HFFc6 (cell line): ENCODE data around the gene GART. TPM values are rescaled to one million over a fixed set of nuclear protein-coding genes. Genes with fewer than 3 reads are reported as not detected.
A peak's percentile ranks its signal among the peaks of the same experiment; 100 is the strongest.

ENCODE experiments used
- DNase-seq: peaks from one replicate; pipeline ENCODE4 v3.0.0-alpha.2; 2018
- H3K27ac Mint-ChIP-seq: 2 replicates; pipeline ENCODE4 v1.8.0; 2020; ENCODE audit warnings: mild to moderate bottlenecking, mixed read lengths
- H3K27me3 Mint-ChIP-seq: 2 replicates; pipeline ENCODE4 v1.8.0; 2021; ENCODE audit warnings: mild to moderate bottlenecking, moderate library complexity, mixed read lengths; ENCODE audit not compliant: insufficient read depth
- H3K36me3 Mint-ChIP-seq: 2 replicates; pipeline ENCODE4 v1.8.0; 2021; ENCODE audit warnings: low read depth, mixed read lengths
- H3K4me1 Mint-ChIP-seq: 2 replicates; pipeline ENCODE4 v1.8.0; 2020; ENCODE audit warnings: low read depth, mixed read lengths
- H3K4me3 Mint-ChIP-seq: 2 replicates; pipeline ENCODE4 v1.8.0; 2020; ENCODE audit warnings: mild to moderate bottlenecking, moderate library complexity, mixed read lengths
- H3K9me3 Mint-ChIP-seq: 2 replicates; pipeline ENCODE4 v1.8.0; 2020; ENCODE audit warnings: mild to moderate bottlenecking, mixed read lengths
- total RNA-seq, 6 experiments: library from RNA; stranded (reverse); fragmentation: NEBNext Ultra II Directional; extraction: Animal tissue kit (Norgen Biotek cat#: 25700); gene quantifications; 2 replicates in 1 of 6; 3 replicates in 5 of 6; pipeline ENCODE4 v1.2.3, GENCODE V29; 2021
- TF ChIP-seq, protein P1 (sequence below): fragments of 200-600 bp; sonication (generic); IDR thresholded peaks from 2 replicates; pipeline ENCODE4 v1.5.0; 2021; ENCODE audit warnings: antibody characterized with exemption, mild to moderate bottlenecking

The GART gene
- total RNA-seq, 6 experiments from 2014 or later: 72.6 to 87.5 (median 80.2) TPM

DNA sequence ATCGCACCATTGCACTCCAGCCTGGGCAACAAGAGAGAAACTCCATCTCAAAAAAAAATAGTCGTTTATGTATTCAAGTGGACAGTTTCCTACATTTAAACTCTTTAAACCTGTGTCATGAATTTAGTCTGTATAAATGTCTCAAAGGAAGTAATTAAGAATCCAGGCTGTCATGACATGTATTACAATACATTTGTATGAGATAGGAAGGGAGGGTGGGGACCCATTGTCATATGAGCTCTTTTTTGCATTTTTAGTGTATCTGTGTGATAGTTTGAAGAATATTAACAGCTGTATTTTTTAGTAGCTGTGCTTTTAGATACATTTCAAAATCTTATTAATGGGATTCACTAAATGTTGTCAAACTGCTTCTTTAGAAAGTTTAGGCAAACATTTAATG is 26.5 kb upstream of the GART start:
- no peak overlapping the region for H3K27ac Mint-ChIP-seq
- TF ChIP-seq, protein P1, sequence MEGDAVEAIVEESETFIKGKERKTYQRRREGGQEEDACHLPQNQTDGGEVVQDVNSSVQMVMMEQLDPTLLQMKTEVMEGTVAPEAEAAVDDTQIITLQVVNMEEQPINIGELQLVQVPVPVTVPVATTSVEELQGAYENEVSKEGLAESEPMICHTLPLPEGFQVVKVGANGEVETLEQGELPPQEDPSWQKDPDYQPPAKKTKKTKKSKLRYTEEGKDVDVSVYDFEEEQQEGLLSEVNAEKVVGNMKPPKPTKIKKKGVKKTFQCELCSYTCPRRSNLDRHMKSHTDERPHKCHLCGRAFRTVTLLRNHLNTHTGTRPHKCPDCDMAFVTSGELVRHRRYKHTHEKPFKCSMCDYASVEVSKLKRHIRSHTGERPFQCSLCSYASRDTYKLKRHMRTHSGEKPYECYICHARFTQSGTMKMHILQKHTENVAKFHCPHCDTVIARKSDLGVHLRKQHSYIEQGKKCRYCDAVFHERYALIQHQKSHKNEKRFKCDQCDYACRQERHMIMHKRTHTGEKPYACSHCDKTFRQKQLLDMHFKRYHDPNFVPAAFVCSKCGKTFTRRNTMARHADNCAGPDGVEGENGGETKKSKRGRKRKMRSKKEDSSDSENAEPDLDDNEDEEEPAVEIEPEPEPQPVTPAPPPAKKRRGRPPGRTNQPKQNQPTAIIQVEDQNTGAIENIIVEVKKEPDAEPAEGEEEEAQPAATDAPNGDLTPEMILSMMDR: no peak
- peaks cover 12% of the 10 kb centered on the region; the same call in 1 of the 2 replicates for H3K4me1 Mint-ChIP-seq
- peaks cover 28% of the 10 kb centered on the region for H3K36me3 Mint-ChIP-seq
- peaks cover 3% of the 10 kb centered on the region for H3K27me3 Mint-ChIP-seq
- no peaks in the 10 kb centered on the region for H3K9me3 Mint-ChIP-seq
- H3K4me3 Mint-ChIP-seq: no peak overlapping the region
- no peak for DNase-seq

DNA sequence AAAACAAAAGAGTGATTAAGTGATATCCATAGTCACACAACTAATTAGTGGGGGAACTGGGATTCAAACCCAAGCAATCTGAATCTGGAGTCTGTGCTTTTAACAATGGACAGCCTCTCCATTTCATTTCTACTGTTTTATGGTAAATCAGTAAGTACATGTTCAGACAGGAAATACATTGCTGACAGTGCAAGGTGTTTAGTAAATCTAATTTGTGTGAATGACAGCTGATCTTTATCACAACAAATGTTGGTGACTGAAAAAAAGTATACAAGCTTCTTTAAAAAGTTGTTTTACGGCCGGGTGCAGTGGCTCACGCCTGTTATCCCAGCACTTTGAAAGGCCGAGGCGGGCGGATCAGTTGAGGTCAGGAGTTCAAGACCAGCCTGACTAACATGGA is 26.0 kb upstream of the GART start:
- H3K9me3 Mint-ChIP-seq: no peaks in the 10 kb centered on the region
- H3K27me3 Mint-ChIP-seq: peaks cover 3% of the 10 kb centered on the region
- TF ChIP-seq, protein P1: no peak
- H3K36me3 Mint-ChIP-seq: peaks cover 26% of the 10 kb centered on the region
- peak overlapping the region; percentile 13; the same call in 1 of the 2 replicates for H3K27ac Mint-ChIP-seq
- no peak for DNase-seq
- H3K4me3 Mint-ChIP-seq: no peak overlapping the region
- H3K4me1 Mint-ChIP-seq: peaks cover 12% of the 10 kb centered on the region; the same call in 1 of the 2 replicates

DNA sequence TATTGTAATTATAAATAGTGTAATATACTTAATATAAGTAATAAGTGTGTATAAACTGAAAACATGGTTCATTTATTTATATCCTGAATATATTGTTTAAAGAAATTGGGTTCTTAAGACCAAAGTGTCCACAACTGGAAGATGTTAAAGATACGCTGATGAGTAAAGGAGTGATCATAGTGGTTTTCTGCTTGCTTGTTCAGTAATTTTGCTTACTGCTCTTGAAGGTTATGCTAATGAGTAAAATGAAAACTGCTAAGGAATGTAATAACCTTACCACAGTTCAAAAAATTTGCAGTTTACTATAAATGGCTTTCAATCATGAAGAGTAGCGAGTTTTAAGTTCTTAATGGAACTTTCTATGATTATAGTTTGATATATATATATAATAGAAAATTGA is 24.6 kb upstream of the GART start:
- H3K4me3 Mint-ChIP-seq: no peak overlapping the region
- peaks cover 22% of the 10 kb centered on the region for H3K36me3 Mint-ChIP-seq
- no peaks in the 10 kb centered on the region for H3K9me3 Mint-ChIP-seq
- H3K27ac Mint-ChIP-seq: no peak overlapping the region
- TF ChIP-seq, protein P1: no peak
- H3K4me1 Mint-ChIP-seq: peaks cover 12% of the 10 kb centered on the region; the same call in 1 of the 2 replicates
- peak; percentile 17 for DNase-seq
- H3K27me3 Mint-ChIP-seq: peaks cover 3% of the 10 kb centered on the region

DNA sequence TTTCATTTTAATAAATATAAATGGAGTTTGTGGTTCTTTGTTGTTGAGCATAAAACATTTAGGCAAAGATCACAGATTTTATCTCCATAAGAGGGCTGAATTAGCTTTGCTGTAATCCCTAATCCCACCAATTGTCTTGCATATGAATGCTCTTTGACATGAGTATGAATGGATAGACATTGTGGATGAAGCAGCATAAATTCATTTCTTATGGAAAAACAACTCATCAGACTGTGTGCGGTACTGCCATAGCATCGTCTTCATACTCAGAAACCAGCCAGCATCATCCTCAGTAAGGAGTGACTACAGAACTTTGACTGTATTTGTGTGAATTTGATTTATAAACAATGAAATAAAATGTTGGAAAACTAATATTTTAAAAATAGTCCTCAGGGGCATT is 20.5 kb upstream of the GART start:
- no peaks in the 10 kb centered on the region for H3K9me3 Mint-ChIP-seq
- H3K4me1 Mint-ChIP-seq: peaks cover 19% of the 10 kb centered on the region
- TF ChIP-seq, protein P1: no peak
- no peak overlapping the region for H3K27ac Mint-ChIP-seq
- peaks cover 51% of the 10 kb centered on the region for H3K36me3 Mint-ChIP-seq
- H3K27me3 Mint-ChIP-seq: no peaks in the 10 kb centered on the region; the same call in 1 of the 2 replicates
- no peak overlapping the region for H3K4me3 Mint-ChIP-seq
- DNase-seq: no peak

DNA sequence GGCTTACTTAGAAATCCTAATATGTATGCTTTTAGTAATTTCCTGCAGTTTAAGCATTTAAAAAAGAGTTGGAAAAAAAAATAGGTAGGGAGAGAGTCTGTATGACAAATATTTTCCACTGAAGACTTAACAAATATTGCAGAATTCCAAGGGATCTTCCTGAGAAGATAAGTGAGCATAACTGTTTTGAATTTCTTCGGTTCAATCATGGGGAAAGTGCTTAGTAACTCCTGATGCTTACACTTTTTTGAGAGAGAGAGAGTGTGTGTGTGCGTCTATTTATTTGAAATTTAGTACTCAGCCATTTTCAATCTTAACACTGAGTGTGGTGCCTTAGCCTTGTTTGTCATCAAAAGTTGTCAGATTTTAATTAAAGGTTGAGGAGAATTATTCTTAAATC is 19.5 kb upstream of the GART start:
- peaks cover 24% of the 10 kb centered on the region for H3K4me1 Mint-ChIP-seq
- no peak overlapping the region for H3K4me3 Mint-ChIP-seq
- TF ChIP-seq, protein P1: no peak
- H3K36me3 Mint-ChIP-seq: peaks cover 56% of the 10 kb centered on the region
- H3K27me3 Mint-ChIP-seq: no peaks in the 10 kb centered on the region; the same call in none of the 2 replicates
- no peaks in the 10 kb centered on the region for H3K9me3 Mint-ChIP-seq
- peak overlapping the region; percentile 43; the same call in 1 of the 2 replicates for H3K27ac Mint-ChIP-seq
- no peak for DNase-seq
